NOMO-1 treated with dmso at 0.1 percent for 144 hours (cell line): ENCODE data around the gene CCDC187.

Source experiments
- DNase-seq: peaks from one replicate; lab custom pipeline; 2025; ENCODE audit not compliant: unreplicated experiment; lab: John Stamatoyannopoulos, UW

Gene CCDC187

GRCh38 chr9:136255896-136256890 is 47.7 kb downstream of the CCDC187 start:
- no peak for DNase-seq

- no peak for DNase-seq
Observed at GRCh38 chr9:136255166-136255538, 48.7 kb downstream of the CCDC187 start.

GRCh38 chr9:136254381-136255165 is 49.3 kb downstream of the CCDC187 start:
- DNase-seq, result no peak

GRCh38 chr9:136253246-136254130 is 50.4 kb downstream of the CCDC187 start:
- no peak for DNase-seq

GRCh38 chr9:136252846-136253245 is 51.0 kb downstream of the CCDC187 start:
- no peak for DNase-seq

GRCh38 chr9:136252281-136252680 is 51.6 kb downstream of the CCDC187 start:
- DNase-seq, result no peak

- no peak for DNase-seq
Observed at GRCh38 chr9:136251264-136252115, 52.4 kb downstream of the CCDC187 start.

- no peak for DNase-seq
Observed at GRCh38 chr9:136250676-136251075, 53.2 kb downstream of the CCDC187 start.

GRCh38 chr9:136249877-136250559 is 53.9 kb downstream of the CCDC187 start:
- no peak for DNase-seq

- no peak for DNase-seq
Observed at GRCh38 chr9:136248951-136249876, 54.7 kb downstream of the CCDC187 start.

GRCh38 chr9:136247947-136248637 is 55.8 kb downstream of the CCDC187 start:
- DNase-seq, result no peak

GRCh38 chr9:136247551-136247916 is 56.4 kb downstream of the CCDC187 start:
- DNase-seq, result no peak

- DNase-seq, result no peak
Observed at GRCh38 chr9:136246849-136247550, 56.9 kb downstream of the CCDC187 start.

GRCh38 chr9:136245219-136246150 is 58.4 kb downstream of the CCDC187 start, which contains the start of gene QSOX2:
Gene QSOX2, minus strand, starts transcription at chr9:136245812. Its CDS starts 9 bp downstream, at chr9:136245803.
- DNase-seq, result peak; percentile 84

GRCh38 chr9:136244969-136245218 is 59.0 kb downstream of the CCDC187 start:
- DNase-seq, result no peak
